IMR-90 (cell line): ENCODE results near the gene IDH3G. TPM values are rescaled to one million over a fixed set of nuclear protein-coding genes. Genes with fewer than 3 reads are reported as not detected.

ENCODE experiments used
- ATAC-seq: fragments of 200-7000 bp; cut with Tn5 transposase; 2 replicates; pipeline ENCODE4 v1.9.1; 2020; ENCODE audit warnings: low read depth, mild to moderate bottlenecking, moderate library complexity
- BruUV-seq: library from RNA; stranded (reverse); fragments of 400-500 nt; replicated peaks from 2 replicates; lab custom pipeline; 2021; lab: Mats Ljungman, UMichigan
- CTCF ChIA-PET: fragments of 300-600 bp; formaldehyde crosslinking; extraction: SDS; loops from one replicate; lab custom pipeline; 2021; ENCODE audit warnings: antibody characterized with exemption; lab: Yijun Ruan, JAX
- POLR2A ChIA-PET: fragments of 300-600 bp; sonication (Branson Sonifier 250); formaldehyde crosslinking; loops from one replicate; lab custom pipeline; 2022; ENCODE audit warnings: antibody characterized with exemption; ENCODE audit not compliant: unreplicated experiment; lab: Charles Lee
- DNase-seq: peaks from one replicate; pipeline ENCODE4 v3.0.0; 2013
- H2AFZ ChIP-seq: replicated peaks from 2 replicates; pipeline ENCODE3; 2013; ENCODE audit warnings: low read length, mild to moderate bottlenecking; ENCODE audit not compliant: poor library complexity
- H2AK5ac ChIP-seq: 2 replicates; pipeline ENCODE4 v1.6.1; 2013; ENCODE audit warnings: low read depth, low read length, inconsistent platforms
- H2AK9ac ChIP-seq: replicated peaks from 2 replicates; pipeline ENCODE3; 2013; ENCODE audit warnings: mild to moderate bottlenecking, low read depth, low read length, moderate library complexity; ENCODE audit not compliant: poor library complexity
- H2BK120ac ChIP-seq: 2 replicates; pipeline ENCODE4 v1.6.1; 2013; ENCODE audit warnings: low read depth, low read length, inconsistent platforms
- H2BK15ac ChIP-seq: 3 replicates; pipeline ENCODE4 v1.6.1; 2013; ENCODE audit warnings: low read depth, low read length, inconsistent platforms
- H2BK20ac ChIP-seq: 2 replicates; pipeline ENCODE4 v1.6.1; 2013; ENCODE audit warnings: low read depth, mild to moderate bottlenecking, inconsistent platforms, low read length, moderate library complexity
- H2BK5ac ChIP-seq: 2 replicates; pipeline ENCODE4 v1.6.1; 2013; ENCODE audit warnings: mild to moderate bottlenecking, low read depth, low read length, inconsistent platforms; ENCODE audit not compliant: poor library complexity, severe bottlenecking
- H3K14ac ChIP-seq: replicated peaks from 2 replicates; pipeline ENCODE4 v1.6.1; 2013; ENCODE audit warnings: low read depth, low read length, inconsistent platforms
- H3K18ac ChIP-seq: 2 replicates; pipeline ENCODE4 v1.6.1; 2013; ENCODE audit warnings: low read depth, low read length, control low read depth
- H3K23ac ChIP-seq: 2 replicates; pipeline ENCODE4 v1.6.1; 2013; ENCODE audit warnings: low read depth, low read length, inconsistent platforms
- H3K27ac ChIP-seq: 2 replicates; pipeline ENCODE4 v1.5.1; 2013; ENCODE audit warnings: mild to moderate bottlenecking, control low read depth, low read length; ENCODE audit not compliant: insufficient read depth
- H3K27me3 ChIP-seq: 2 replicates; pipeline ENCODE4 v1.6.1; 2013; ENCODE audit warnings: low read length; ENCODE audit not compliant: control insufficient read depth, insufficient read depth
- H3K36me3 ChIP-seq: 2 replicates; pipeline ENCODE4 v1.6.1; 2013; ENCODE audit warnings: low read length, mixed read lengths; ENCODE audit not compliant: control insufficient read depth, insufficient read depth
- H3K4ac ChIP-seq: 2 replicates; pipeline ENCODE4 v1.6.1; 2013; ENCODE audit warnings: low read depth, low read length, inconsistent platforms
- H3K4me1 ChIP-seq: 2 replicates; pipeline ENCODE4 v1.6.1; 2013; ENCODE audit warnings: low read length, mixed read lengths; ENCODE audit not compliant: control insufficient read depth, insufficient read depth
- H3K4me2 ChIP-seq: 2 replicates; pipeline ENCODE4 v1.6.1; 2013; ENCODE audit warnings: low read depth, mild to moderate bottlenecking, control low read depth, low read length, moderate library complexity
- H3K4me3 ChIP-seq: 2 replicates; pipeline ENCODE4 v1.5.1; 2013; ENCODE audit warnings: low read depth, mild to moderate bottlenecking, control low read depth, low read length, moderate library complexity; ENCODE audit not compliant: insufficient read depth
- H3K56ac ChIP-seq: 2 replicates; pipeline ENCODE4 v1.6.1; 2013; ENCODE audit warnings: low read length, inconsistent platforms; ENCODE audit not compliant: insufficient read depth; ENCODE audit errors: extremely low read depth
- H3K79me1 ChIP-seq, 2 experiments: 2 replicates each; pipeline ENCODE4 v1.6.1; 2013; ENCODE audit warnings: low read length in 2 of 2, inconsistent platforms in 1 of 2, low read depth in 1 of 2
- H3K9ac ChIP-seq: 2 replicates; pipeline ENCODE4 v1.6.1; 2013; ENCODE audit warnings: low read depth, low read length, control low read depth
- H3K9me1 ChIP-seq: 2 replicates; pipeline ENCODE4 v1.6.1; 2013; ENCODE audit warnings: low read length, inconsistent platforms; ENCODE audit not compliant: insufficient read depth
- H3K9me3 ChIP-seq: 2 replicates; pipeline ENCODE4 v1.6.1; 2013; ENCODE audit warnings: low read length; ENCODE audit not compliant: control insufficient read depth, insufficient read depth
- H4K20me1 ChIP-seq: 2 replicates; pipeline ENCODE4 v1.6.1; 2013; ENCODE audit warnings: low read length, inconsistent platforms; ENCODE audit not compliant: insufficient read depth
- H4K5ac ChIP-seq: 2 replicates; pipeline ENCODE4 v1.6.1; 2013; ENCODE audit warnings: mild to moderate bottlenecking, low read depth, low read length, control low read depth
- H4K8ac ChIP-seq, 2 experiments: 2 replicates each; pipeline ENCODE4 v1.6.1; 2013; ENCODE audit warnings: low read depth in 2 of 2, low read length in 2 of 2, control low read depth in 1 of 2, inconsistent platforms in 1 of 2
- H4K91ac ChIP-seq: 2 replicates; pipeline ENCODE4 v1.6.1; 2013; ENCODE audit warnings: low read depth, low read length, inconsistent platforms; ENCODE audit not compliant: insufficient read depth
- BHLHE40 ChIP-seq: fragments of 150-350 bp; IDR thresholded peaks from 2 replicates; pipeline ENCODE4 v1.6.1; 2016; ENCODE audit warnings: mild to moderate bottlenecking, low read depth, low read length
- MXI1 ChIP-seq: IDR thresholded peaks from 2 replicates; pipeline ENCODE4 v1.6.1; 2012; ENCODE audit warnings: low read depth, mild to moderate bottlenecking, low read length, moderate library complexity, borderline replicate concordance
- NFE2L2 ChIP-seq: fragments of 150-350 bp; IDR thresholded peaks from 2 replicates; pipeline ENCODE4 v1.6.1; 2016; ENCODE audit warnings: low read depth, mild to moderate bottlenecking, low read length
- RCOR1 ChIP-seq: IDR thresholded peaks from 2 replicates; pipeline ENCODE4 v1.6.1; 2012; ENCODE audit warnings: mild to moderate bottlenecking, low read length, improper control_type of control experiment; ENCODE audit not compliant: insufficient replicate concordance
- SMC3 ChIP-seq: fragments of 150-350 bp; IDR thresholded peaks from 2 replicates; pipeline ENCODE4 v1.6.1; 2016; ENCODE audit warnings: low read depth, mild to moderate bottlenecking, antibody characterized with exemption, low read length, moderate library complexity
- USF2 ChIP-seq: fragments of 150-350 bp; IDR thresholded peaks from 2 replicates; pipeline ENCODE4 v1.6.1; 2017; ENCODE audit warnings: mild to moderate bottlenecking, antibody characterized with exemption, low read length, low read depth
- WGBS, 2 experiments: methylation state at CpG; one replicate each; pipeline versions ENCODE4 v1.1.5 to v1.1.7; 2013; ENCODE audit warnings: missing lambda C conversion rate in 2 of 2; ENCODE audit not compliant: insufficient read length in 1 of 2; ENCODE audit errors: extremely low coverage in 2 of 2; 5-methylcytosine and 5-hydroxymethylcytosine counted together
- dilution Hi-C: fragments of 300-500 bp; cut with HindIII; formaldehyde crosslinking; loops from one replicate; pipeline ENCODE4 v1.14.3; 2018; ENCODE audit warnings: low sequenced_read_pairs; ENCODE audit not compliant: unreplicated experiment
- in situ Hi-C: fragments of 300-500 bp; cut with MboI; formaldehyde crosslinking; loops from 3 replicates; pipeline ENCODE4 v1.14.3; 2019; ENCODE audit warnings: low sequenced_read_pairs, inconsistent platforms, mixed read lengths
- intact Hi-C: fragments of 100-400 bp; cut with micrococcal nuclease; formaldehyde crosslinking; loops from 2 replicates; pipeline ENCODE4 v1.10.0; 2022
- polyA plus RNA-seq, 3 experiments: library from polyadenylated mRNA; depleted of rRNA; stranded (reverse); fragments of >200 nt; gene quantifications; 2 replicates each; pipeline ENCODE4 v1.2.3, GENCODE V29; 2012; ENCODE audit warnings: low replicate concordance in 1 of 3
- total RNA-seq: library from RNA; depleted of rRNA; stranded (reverse); fragments of >200 nt; gene quantifications from 2 replicates; pipeline ENCODE4 v1.2.3, GENCODE V29; 2012

The IDH3G gene
- total and polyA plus RNA-seq, 2 of the 4 experiments (the other 2 are of a cell fraction): 79.4 to 85.7 TPM

- H3K56ac ChIP-seq: no peak overlapping the region
- no peak overlapping the region for H2BK5ac ChIP-seq
- H4K20me1 ChIP-seq: no peaks in the 10 kb centered on the region
- peaks cover 20% of the 10 kb centered on the region for H3K27me3 ChIP-seq
- no peaks in the 10 kb centered on the region for H3K9me1 ChIP-seq
- no peak overlapping the region for H2BK15ac ChIP-seq
- no peak overlapping the region for H2BK20ac ChIP-seq
- BruUV-seq: no TSS peak
- no peaks in the 10 kb centered on the region for H3K36me3 ChIP-seq
- no peak overlapping the region for H3K9ac ChIP-seq
- H3K23ac ChIP-seq: no peak overlapping the region
- H2AK5ac ChIP-seq: no peak overlapping the region
- no peak for ATAC-seq
- dilution Hi-C loops (no loop called here), intact Hi-C loops (no loop called here), in situ Hi-C loops (no loop called here)
- WGBS, 2 experiments: 66% methylated on average over 2 of the region's 5 CpGs; no CpG with 5 or more reads in 1 of the 2 experiments
- H4K91ac ChIP-seq: no peak overlapping the region
- no peak overlapping the region for H2AK9ac ChIP-seq
- H2BK120ac ChIP-seq: no peak overlapping the region
- no peak overlapping the region for H3K14ac ChIP-seq
- H4K5ac ChIP-seq: no peak overlapping the region
- H3K79me1 ChIP-seq: no peaks in the 10 kb centered on the region
- H3K4me1 ChIP-seq: no peaks in the 10 kb centered on the region
- H4K8ac ChIP-seq: no peak overlapping the region
- H3K27ac ChIP-seq: no peak overlapping the region
- H3K18ac ChIP-seq: no peak overlapping the region
- H3K4me3 ChIP-seq: no peak overlapping the region
- TF ChIP-seq SMC3 (no peak), RCOR1 (no peak), USF2 (no peak), BHLHE40 (no peak), NFE2L2 (no peak), MXI1 (no peak)
- no peak overlapping the region for H2AFZ ChIP-seq
- DNase-seq: no peak
- H3K9me3 ChIP-seq: peaks cover 9% of the 10 kb centered on the region
- H3K4me2 ChIP-seq: no peak overlapping the region
- ChIA-PET POLR2A (no interaction called here), CTCF (no interaction called here)
- H3K4ac ChIP-seq: no peak overlapping the region
Observed at GRCh38 chrX:153813161-153813560, 19.0 kb upstream of the IDH3G start.
